ENCODE results near the gene LRRC46. TPM values are rescaled to one million over a fixed set of nuclear protein-coding genes. Genes with fewer than 3 reads are reported as not detected.
A peak's percentile ranks its signal among the peaks of the same experiment; 100 is the strongest.

Gene LRRC46
- total and polyA plus RNA-seq, 9 of the 15 experiments (the other 6 are each of a cell fraction or from before 2014, with no cell fraction given): 0.39 to 1.4 (median 0.53) TPM; not detected in 1

- TF ChIP-seq ZBTB40 (IDR thresholded peaks at IDR 0.05): peak; percentile 85
- no peak for TF ChIP-seq ZBTB40 (CRISPR knock-in tag; IDR thresholded peaks at IDR 0.05)
- no peak for TF ChIP-seq E4F1 (CRISPR knock-in tag; IDR thresholded peaks at IDR 0.05; ENCODE audit: borderline replicate concordance)
- TF ChIP-seq ZNF696 (CRISPR knock-in tag; conservative IDR thresholded peaks at IDR 0.05): no peak
- no peak for TF ChIP-seq CBFA2T3 (IDR thresholded peaks at IDR 0.05)
- TF ChIP-seq ZNF644 (tag; IDR thresholded peaks at IDR 0.05; ENCODE audit: low read depth): no peak
- TF ChIP-seq NFATC3 (IDR thresholded peaks at IDR 0.05): no peak
- peak in 2 of 3 experiments; percentile 47 to 69 for TF ChIP-seq YY1 (IDR thresholded peaks at IDR 0.05; ENCODE audit: borderline replicate concordance in 1 of 3, control insufficient read depth in 1 of 3, extremely low read depth in 1 of 3, insufficient read depth in 3 of 3, insufficient read length in 1 of 3, insufficient replicate concordance in 2 of 3, low read depth in 1 of 3, low read length in 2 of 3)
- TF ChIP-seq NEUROD1 (IDR thresholded peaks at IDR 0.05; ENCODE audit: borderline replicate concordance, low read depth, low read length, partially characterized antibody): no peak
- TF ChIP-seq SP2 (IDR thresholded peaks at IDR 0.05; ENCODE audit: extremely low read depth, low read depth, low read length, poor library complexity, severe bottlenecking): peak; percentile 80
- TF ChIP-seq NR1H2 (CRISPR knock-in tag; IDR thresholded peaks at IDR 0.05): no peak
- TF ChIP-seq ATF7 (IDR thresholded peaks at IDR 0.05): peak; percentile 73
- TF ChIP-seq PTTG1 (tag; IDR thresholded peaks at IDR 0.05; ENCODE audit: low read depth): no peak
- TF ChIP-seq ZNF707 (CRISPR knock-in tag; conservative IDR thresholded peaks at IDR 0.05): no peak
- TF ChIP-seq ZNF354B (CRISPR knock-in tag; IDR thresholded peaks at IDR 0.05): no peak
- no peak for TF ChIP-seq NFXL1 (CRISPR knock-in tag; IDR thresholded peaks at IDR 0.05)
Measured at GRCh38 chr17:47821424-47822391, 9.8 kb upstream of the LRRC46 start, which contains the start of gene OSBPL7 (continued).
